GM12878 (cell line): ENCODE results near the gene LMOD3. TPM values are rescaled to one million over a fixed set of nuclear protein-coding genes. Genes with fewer than 3 reads are reported as not detected.

Source experiments
- ATAC-seq: fragments of 200-7000 bp; cut with Tn5 transposase; 3 replicates; pipeline ENCODE4 v1.9.1; 2020; ENCODE audit warnings: mild to moderate bottlenecking, moderate library complexity
- BruUV-seq: library from RNA; stranded (reverse); fragments of 400-500 nt; replicated peaks from 2 replicates; lab custom pipeline; 2021; lab: Mats Ljungman, UMichigan
- CTCF ChIA-PET: fragments of 300-600 bp; sonication (Branson Sonifier 250); formaldehyde crosslinking; extraction: SDS; loops from one replicate; lab custom pipeline; 2021; ENCODE audit warnings: inconsistent platforms; lab: Yijun Ruan, JAX
- POLR2A ChIA-PET: fragments of 350-600 bp; formaldehyde crosslinking; extraction: SDS; loops from one replicate; lab custom pipeline; 2021; ENCODE audit warnings: inconsistent platforms; lab: Charles Lee
- RAD21 ChIA-PET: fragments of 300-600 bp; sonication (Branson Sonifier 250); formaldehyde crosslinking; loops from one replicate; lab custom pipeline; 2023; ENCODE audit warnings: antibody characterized with exemption; ENCODE audit not compliant: unreplicated experiment; lab: Charles Lee
- SMC1A ChIA-PET: fragments of 300-600 bp; sonication (Branson Sonifier 250); formaldehyde crosslinking; loops from one replicate; lab custom pipeline; 2023; ENCODE audit not compliant: unreplicated experiment, uncharacterized antibody; lab: Charles Lee
- DNase-seq: peaks from one replicate; pipeline ENCODE4 v3.0.0-alpha.2; 2011; ENCODE audit warnings: low read depth, low spot score
- FAIRE-seq: peaks from 3 replicates; lab custom pipeline; 2011; peaks lifted over from hg19 to GRCh38; lab: Jason Lieb, UNC
- H2AFZ ChIP-seq: 2 replicates; pipeline ENCODE4 v1.6.0; 2011; ENCODE audit warnings: low read depth, low read length, control low read depth; ENCODE audit not compliant: control insufficient read depth
- H3K27ac ChIP-seq: 2 replicates; pipeline ENCODE4 v1.5.1; 2011; ENCODE audit warnings: control low read depth; ENCODE audit not compliant: control insufficient read depth, insufficient read depth
- H3K27me3 ChIP-seq, 2 experiments: replicated peaks in 1 of 2; 2 replicates each; pipeline versions ENCODE4 v1.6.0 to v1.6.1; 2011; ENCODE audit warnings: low read length in 1 of 2; ENCODE audit not compliant: control insufficient read depth in 2 of 2, insufficient read depth in 2 of 2
- H3K36me3 ChIP-seq, 2 experiments: 2 replicates each; pipeline ENCODE4 v1.5.1; 2011; ENCODE audit warnings: low read length in 1 of 2; ENCODE audit not compliant: control insufficient read depth in 2 of 2, insufficient read depth in 2 of 2
- H3K4me1 ChIP-seq: 2 replicates; pipeline ENCODE4 v1.6.1; 2011; ENCODE audit warnings: mild to moderate bottlenecking, low read length, moderate library complexity, mixed read lengths; ENCODE audit not compliant: control insufficient read depth, insufficient read depth
- H3K4me2 ChIP-seq: 2 replicates; pipeline ENCODE4 v1.6.0; 2011; ENCODE audit warnings: control low read depth; ENCODE audit not compliant: control insufficient read depth, insufficient read depth
- H3K4me3 ChIP-seq: fragments of 200-600 bp; sonication (generic); 2 replicates; pipeline ENCODE4 v1.5.1; 2016
- H3K79me2 ChIP-seq: 2 replicates; pipeline ENCODE4 v1.6.0; 2011; ENCODE audit warnings: low read length; ENCODE audit not compliant: control insufficient read depth, insufficient read depth
- H3K9ac ChIP-seq: 2 replicates; pipeline ENCODE4 v1.8.0; 2011; ENCODE audit warnings: low read length, control low read depth, mixed read lengths; ENCODE audit not compliant: control insufficient read depth, insufficient read depth
- H3K9me3 ChIP-seq: replicated peaks from 3 replicates; pipeline ENCODE4 v1.5.1; 2011; ENCODE audit warnings: mild to moderate bottlenecking, low read length; ENCODE audit not compliant: control insufficient read depth, insufficient read depth
- H4K20me1 ChIP-seq: 2 replicates; pipeline ENCODE4 v1.6.0; 2011; ENCODE audit not compliant: control insufficient read depth, insufficient read depth
- CBX3 ChIP-seq: fragments of 200-600 bp; sonication (generic); IDR thresholded peaks from 2 replicates; pipeline ENCODE4 v1.6.1; 2016; ENCODE audit warnings: low read depth, borderline replicate concordance
- EED ChIP-seq: sonication (generic); IDR thresholded peaks from 2 replicates; pipeline ENCODE4 v1.6.1; 2016; ENCODE audit warnings: antibody characterized with exemption, low read depth
- NFYA ChIP-seq: IDR thresholded peaks from 2 replicates; pipeline ENCODE4 v1.6.1; 2011; ENCODE audit warnings: low read depth, mild to moderate bottlenecking, low read length, improper control_type of control experiment, borderline replicate concordance
- NR2C1 ChIP-seq: fragments of 450-650 bp; IDR thresholded peaks from 2 replicates; pipeline ENCODE4 v1.6.1; 2017; ENCODE audit warnings: antibody characterized with exemption, mild to moderate bottlenecking, moderate library complexity
- POLR2AphosphoS2 ChIP-seq: IDR thresholded peaks from 2 replicates; pipeline ENCODE4 v1.6.1; 2011; ENCODE audit warnings: low read depth, mild to moderate bottlenecking, low read length, improper control_type of control experiment, moderate library complexity
- RB1 ChIP-seq: fragments of 450-650 bp; formaldehyde crosslinking; IDR thresholded peaks from 2 replicates; pipeline ENCODE4 v1.6.1; 2017; ENCODE audit warnings: mild to moderate bottlenecking, borderline replicate concordance
- RELA ChIP-seq: fragments of 450-650 bp; IDR thresholded peaks from 2 replicates; pipeline ENCODE4 v1.8.0; 2014; ENCODE audit warnings: borderline replicate concordance; ENCODE audit not compliant: partially characterized antibody
- SUPT20H ChIP-seq: IDR thresholded peaks from 2 replicates; pipeline ENCODE4 v1.6.1; 2011; ENCODE audit warnings: low read depth, mild to moderate bottlenecking, low read length, moderate library complexity, borderline replicate concordance; ENCODE audit not compliant: control insufficient read depth
- WGBS: methylation state at CpG from one replicate; pipeline ENCODE4 v1.1.6; 2016; ENCODE audit warnings: low lambda C conversion rate; ENCODE audit not compliant: insufficient replicate concordance, insufficient coverage; ENCODE audit errors: missing lambda C conversion rate; 5-methylcytosine and 5-hydroxymethylcytosine counted together
- in situ Hi-C: fragments of 300-500 bp; cut with MboI; formaldehyde crosslinking; loops from 9 replicates; pipeline ENCODE4 v1.14.3; 2018; ENCODE audit warnings: mixed read lengths
- intact Hi-C: fragments of 100-400 bp; cut with micrococcal nuclease; formaldehyde crosslinking; loops from one replicate; pipeline ENCODE4 v1.14.2; 2022; ENCODE audit not compliant: unreplicated experiment
- polyA plus RNA-seq, 11 experiments: library from polyadenylated mRNA; depleted of rRNA in 4 of 11; unstranded in 6 of 11; stranded (reverse) in 5 of 11; fragments of >200 nt; fragmentation: Nextera tagmentation in 4 of 11; fragmentation: Illumina TruSeq in 1 of 11; extraction: Ambion mirVana in 4 of 11; extraction: Trizol in 1 of 11; gene quantifications; 1 replicate in 1 of 11; 2 replicates in 10 of 11; pipeline versions ENCODE4 v1.2.1 to v1.2.3, GENCODE V29; 2011 to 2016; ENCODE audit warnings: inconsistent platforms in 2 of 11, missing spikeins in 2 of 11, low read depth in 1 of 11
- total RNA-seq, 4 experiments: library from RNA; depleted of rRNA in 3 of 4; stranded (reverse); fragments of >200 nt in 3 of 4; fragmentation: Illumina TruSeq in 1 of 4; extraction: Trizol in 1 of 4; gene quantifications; 2 replicates each; pipeline versions ENCODE4 v1.2.1 to v1.2.3, GENCODE V29; 2013 to 2021
- TF ChIP-seq, protein P1 (sequence below): IDR thresholded peaks from 2 replicates; pipeline ENCODE4 v1.6.1; 2012; ENCODE audit warnings: mild to moderate bottlenecking, low read depth, low read length
- TF ChIP-seq, protein P2 (sequence below): fragments of 450-650 bp; IDR thresholded peaks from 2 replicates; pipeline ENCODE4 v1.6.1; 2017; ENCODE audit warnings: borderline replicate concordance
- TF ChIP-seq, protein P3 (sequence below): fragments of 450-650 bp; formaldehyde crosslinking; IDR thresholded peaks from 2 replicates; pipeline ENCODE4 v1.4.0; 2020; ENCODE audit warnings: mild to moderate bottlenecking, moderate library complexity
- TF ChIP-seq, protein P4 (sequence below): fragments of 450-650 bp; IDR thresholded peaks from 2 replicates; pipeline ENCODE4 v1.6.1; 2016; ENCODE audit warnings: mild to moderate bottlenecking

The LMOD3 gene
- total and polyA plus RNA-seq, 10 of the 15 experiments (the other 5 are each of a cell fraction or from before 2014, with no cell fraction given), result 0.04 to 0.20 (median 0.09) TPM; not detected in 1

DNA sequence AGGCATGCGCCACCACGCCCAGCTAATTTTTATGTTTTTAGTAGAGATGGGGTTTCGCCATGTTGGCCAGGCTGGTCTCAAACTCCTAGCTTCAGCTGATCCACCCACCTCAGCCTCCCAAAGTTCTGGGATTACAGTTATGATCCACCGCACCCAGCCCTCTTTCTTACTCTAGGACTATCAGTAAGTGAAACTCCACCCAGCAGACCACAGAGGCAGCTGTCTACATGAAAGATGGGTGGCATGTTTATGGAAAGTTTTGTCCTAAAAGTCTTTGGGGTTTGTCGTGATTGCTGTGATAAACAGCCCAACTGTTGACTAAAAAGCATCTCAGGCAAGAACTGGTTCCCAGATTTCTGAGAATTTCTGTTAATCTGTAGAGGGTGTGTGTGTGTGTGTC lies 26.8 kb downstream of the LMOD3 start:
- CTCF ChIA-PET, result interaction anchor here (0.8 to 1.5 kb wide), 2 partner anchors 11 to 25 kb away, joined by 3 to 5 read pairs; partner anchors contain the start of gene ARL6IP5
- H3K4me3 ChIP-seq, result peak overlapping the region; percentile 45; the same call in 1 of the 2 replicates
- TF ChIP-seq RB1, result no peak
- no peak for TF ChIP-seq CBX3
- TF ChIP-seq, protein P1, sequence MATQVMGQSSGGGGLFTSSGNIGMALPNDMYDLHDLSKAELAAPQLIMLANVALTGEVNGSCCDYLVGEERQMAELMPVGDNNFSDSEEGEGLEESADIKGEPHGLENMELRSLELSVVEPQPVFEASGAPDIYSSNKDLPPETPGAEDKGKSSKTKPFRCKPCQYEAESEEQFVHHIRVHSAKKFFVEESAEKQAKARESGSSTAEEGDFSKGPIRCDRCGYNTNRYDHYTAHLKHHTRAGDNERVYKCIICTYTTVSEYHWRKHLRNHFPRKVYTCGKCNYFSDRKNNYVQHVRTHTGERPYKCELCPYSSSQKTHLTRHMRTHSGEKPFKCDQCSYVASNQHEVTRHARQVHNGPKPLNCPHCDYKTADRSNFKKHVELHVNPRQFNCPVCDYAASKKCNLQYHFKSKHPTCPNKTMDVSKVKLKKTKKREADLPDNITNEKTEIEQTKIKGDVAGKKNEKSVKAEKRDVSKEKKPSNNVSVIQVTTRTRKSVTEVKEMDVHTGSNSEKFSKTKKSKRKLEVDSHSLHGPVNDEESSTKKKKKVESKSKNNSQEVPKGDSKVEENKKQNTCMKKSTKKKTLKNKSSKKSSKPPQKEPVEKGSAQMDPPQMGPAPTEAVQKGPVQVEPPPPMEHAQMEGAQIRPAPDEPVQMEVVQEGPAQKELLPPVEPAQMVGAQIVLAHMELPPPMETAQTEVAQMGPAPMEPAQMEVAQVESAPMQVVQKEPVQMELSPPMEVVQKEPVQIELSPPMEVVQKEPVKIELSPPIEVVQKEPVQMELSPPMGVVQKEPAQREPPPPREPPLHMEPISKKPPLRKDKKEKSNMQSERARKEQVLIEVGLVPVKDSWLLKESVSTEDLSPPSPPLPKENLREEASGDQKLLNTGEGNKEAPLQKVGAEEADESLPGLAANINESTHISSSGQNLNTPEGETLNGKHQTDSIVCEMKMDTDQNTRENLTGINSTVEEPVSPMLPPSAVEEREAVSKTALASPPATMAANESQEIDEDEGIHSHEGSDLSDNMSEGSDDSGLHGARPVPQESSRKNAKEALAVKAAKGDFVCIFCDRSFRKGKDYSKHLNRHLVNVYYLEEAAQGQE, result no peak
- TF ChIP-seq EED, result 0 out of 2 replicates have a peak, but pooled peaks have one; percentile 18
- TF ChIP-seq SUPT20H, result no peak
- TF ChIP-seq POLR2AphosphoS2, result no peak
- no peak for TF ChIP-seq NR2C1
- TF ChIP-seq, protein P2, sequence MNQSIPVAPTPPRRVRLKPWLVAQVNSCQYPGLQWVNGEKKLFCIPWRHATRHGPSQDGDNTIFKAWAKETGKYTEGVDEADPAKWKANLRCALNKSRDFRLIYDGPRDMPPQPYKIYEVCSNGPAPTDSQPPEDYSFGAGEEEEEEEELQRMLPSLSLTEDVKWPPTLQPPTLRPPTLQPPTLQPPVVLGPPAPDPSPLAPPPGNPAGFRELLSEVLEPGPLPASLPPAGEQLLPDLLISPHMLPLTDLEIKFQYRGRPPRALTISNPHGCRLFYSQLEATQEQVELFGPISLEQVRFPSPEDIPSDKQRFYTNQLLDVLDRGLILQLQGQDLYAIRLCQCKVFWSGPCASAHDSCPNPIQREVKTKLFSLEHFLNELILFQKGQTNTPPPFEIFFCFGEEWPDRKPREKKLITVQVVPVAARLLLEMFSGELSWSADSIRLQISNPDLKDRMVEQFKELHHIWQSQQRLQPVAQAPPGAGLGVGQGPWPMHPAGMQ, result no peak
- TF ChIP-seq RELA, result no peak
- TF ChIP-seq, protein P3, sequence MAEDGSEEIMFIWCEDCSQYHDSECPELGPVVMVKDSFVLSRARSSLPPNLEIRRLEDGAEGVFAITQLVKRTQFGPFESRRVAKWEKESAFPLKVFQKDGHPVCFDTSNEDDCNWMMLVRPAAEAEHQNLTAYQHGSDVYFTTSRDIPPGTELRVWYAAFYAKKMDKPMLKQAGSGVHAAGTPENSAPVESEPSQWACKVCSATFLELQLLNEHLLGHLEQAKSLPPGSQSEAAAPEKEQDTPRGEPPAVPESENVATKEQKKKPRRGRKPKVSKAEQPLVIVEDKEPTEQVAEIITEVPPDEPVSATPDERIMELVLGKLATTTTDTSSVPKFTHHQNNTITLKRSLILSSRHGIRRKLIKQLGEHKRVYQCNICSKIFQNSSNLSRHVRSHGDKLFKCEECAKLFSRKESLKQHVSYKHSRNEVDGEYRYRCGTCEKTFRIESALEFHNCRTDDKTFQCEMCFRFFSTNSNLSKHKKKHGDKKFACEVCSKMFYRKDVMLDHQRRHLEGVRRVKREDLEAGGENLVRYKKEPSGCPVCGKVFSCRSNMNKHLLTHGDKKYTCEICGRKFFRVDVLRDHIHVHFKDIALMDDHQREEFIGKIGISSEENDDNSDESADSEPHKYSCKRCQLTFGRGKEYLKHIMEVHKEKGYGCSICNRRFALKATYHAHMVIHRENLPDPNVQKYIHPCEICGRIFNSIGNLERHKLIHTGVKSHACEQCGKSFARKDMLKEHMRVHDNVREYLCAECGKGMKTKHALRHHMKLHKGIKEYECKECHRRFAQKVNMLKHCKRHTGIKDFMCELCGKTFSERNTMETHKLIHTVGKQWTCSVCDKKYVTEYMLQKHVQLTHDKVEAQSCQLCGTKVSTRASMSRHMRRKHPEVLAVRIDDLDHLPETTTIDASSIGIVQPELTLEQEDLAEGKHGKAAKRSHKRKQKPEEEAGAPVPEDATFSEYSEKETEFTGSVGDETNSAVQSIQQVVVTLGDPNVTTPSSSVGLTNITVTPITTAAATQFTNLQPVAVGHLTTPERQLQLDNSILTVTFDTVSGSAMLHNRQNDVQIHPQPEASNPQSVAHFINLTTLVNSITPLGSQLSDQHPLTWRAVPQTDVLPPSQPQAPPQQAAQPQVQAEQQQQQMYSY, result no peak
- TF ChIP-seq, protein P4, sequence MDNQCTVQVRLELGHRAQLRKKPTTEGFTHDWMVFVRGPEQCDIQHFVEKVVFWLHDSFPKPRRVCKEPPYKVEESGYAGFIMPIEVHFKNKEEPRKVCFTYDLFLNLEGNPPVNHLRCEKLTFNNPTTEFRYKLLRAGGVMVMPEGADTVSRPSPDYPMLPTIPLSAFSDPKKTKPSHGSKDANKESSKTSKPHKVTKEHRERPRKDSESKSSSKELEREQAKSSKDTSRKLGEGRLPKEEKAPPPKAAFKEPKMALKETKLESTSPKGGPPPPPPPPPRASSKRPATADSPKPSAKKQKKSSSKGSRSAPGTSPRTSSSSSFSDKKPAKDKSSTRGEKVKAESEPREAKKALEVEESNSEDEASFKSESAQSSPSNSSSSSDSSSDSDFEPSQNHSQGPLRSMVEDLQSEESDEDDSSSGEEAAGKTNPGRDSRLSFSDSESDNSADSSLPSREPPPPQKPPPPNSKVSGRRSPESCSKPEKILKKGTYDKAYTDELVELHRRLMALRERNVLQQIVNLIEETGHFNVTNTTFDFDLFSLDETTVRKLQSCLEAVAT, result 0 out of 2 replicates have a peak, but pooled peaks have one; percentile 31
- no peak for TF ChIP-seq NFYA

More for the DNA sequence above, 26.8 kb downstream of the LMOD3 start:
- Histone ChIP-seq H3K79me2 (peaks cover 76% of the 10 kb centered on the region), H3K9me3 (no peaks in the 10 kb centered on the region), H4K20me1 (no peaks in the 10 kb centered on the region), H3K9ac (peak overlapping the region; percentile 40), H2AFZ (no peak overlapping the region), H3K4me2 (peak overlapping the region; percentile 79), H3K27me3 (no peaks in the 10 kb centered on the region), H3K27ac (peak overlapping the region; percentile 53), H3K4me1 (peaks cover 42% of the 10 kb centered on the region), H3K36me3 (peaks cover 0 to 14% of the 10 kb centered on the region in 2 experiments; a peak in 3 of 4 replicates)
- no TSS peak for BruUV-seq
- SMC1A ChIA-PET, result interaction anchor here (1.3 to 19.6 kb wide), 7 partner anchors 10 to 146 kb away, joined by 3 to 234 read pairs (median 8); partner anchors contain the start of genes ARL6IP5, TMF1 and UBA3
- no peak for DNase-seq
- FAIRE-seq, result no peak
- RAD21 ChIA-PET, result interaction anchor here (0.7 to 16.7 kb wide), 3 partner anchors 12 to 345 kb away, joined by 3 to 152 read pairs (median 78); partner anchors contain the start of genes ARL6IP5, TMF1 and UBA3
- intact Hi-C loops (no loop called here), in situ Hi-C loops (no loop called here)
- POLR2A ChIA-PET, result interaction anchor here (1.0 to 3.3 kb wide), 3 partner anchors 11 to 43 kb away, joined by 4 to 26 read pairs (median 14); partner anchors contain the start of genes ARL6IP5 and UBA3
- ATAC-seq, result peak; percentile 5; the same call in 1 of the 3 replicates
- 68% methylated on average over 5 of the region's 5 CpGs for WGBS
